ENCODE results near the gene SARDH.

The SARDH gene

DNA sequence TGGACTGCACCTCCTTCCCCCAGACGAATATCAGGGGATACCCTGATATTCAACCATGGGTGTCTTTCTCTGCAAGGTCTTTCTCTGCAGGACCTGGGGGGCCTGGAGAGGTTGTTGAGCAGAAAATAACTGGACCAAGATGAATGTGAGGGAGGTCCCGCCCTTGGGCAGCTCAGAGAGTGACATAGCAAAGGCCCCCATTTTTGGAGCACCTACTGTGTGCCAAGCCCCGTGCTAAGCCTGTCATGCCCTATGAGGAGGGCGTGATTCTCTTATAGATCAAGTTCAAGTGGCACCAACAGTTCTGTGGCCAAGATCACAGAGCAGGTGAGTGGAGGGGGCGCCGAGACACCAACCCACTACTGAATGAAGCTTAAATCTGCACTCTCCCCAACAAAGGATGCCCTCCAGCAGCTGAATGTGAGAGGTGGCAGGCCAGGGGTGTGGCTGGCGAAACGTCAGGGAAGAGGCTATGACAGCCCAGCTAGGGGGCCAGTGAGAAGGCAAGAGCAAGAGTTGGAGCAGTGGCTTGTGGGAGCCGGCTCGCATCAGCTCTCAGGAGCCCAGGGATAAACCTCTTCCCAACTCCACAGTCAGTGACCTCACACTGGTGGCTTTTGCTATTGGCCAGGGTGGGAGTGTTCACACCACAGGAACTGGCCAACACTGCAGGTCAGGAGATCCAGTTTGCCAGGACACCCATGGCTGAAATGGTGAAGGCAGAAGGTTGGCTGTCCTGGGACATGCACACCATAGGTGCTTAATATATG lies 5.3 kb downstream of the SARDH start:
- no peak for DNase-seq

- peak; percentile 20 for DNase-seq
Observed at GRCh38 chr9:133731876-133732638, 6.1 kb downstream of the SARDH start.

DNA sequence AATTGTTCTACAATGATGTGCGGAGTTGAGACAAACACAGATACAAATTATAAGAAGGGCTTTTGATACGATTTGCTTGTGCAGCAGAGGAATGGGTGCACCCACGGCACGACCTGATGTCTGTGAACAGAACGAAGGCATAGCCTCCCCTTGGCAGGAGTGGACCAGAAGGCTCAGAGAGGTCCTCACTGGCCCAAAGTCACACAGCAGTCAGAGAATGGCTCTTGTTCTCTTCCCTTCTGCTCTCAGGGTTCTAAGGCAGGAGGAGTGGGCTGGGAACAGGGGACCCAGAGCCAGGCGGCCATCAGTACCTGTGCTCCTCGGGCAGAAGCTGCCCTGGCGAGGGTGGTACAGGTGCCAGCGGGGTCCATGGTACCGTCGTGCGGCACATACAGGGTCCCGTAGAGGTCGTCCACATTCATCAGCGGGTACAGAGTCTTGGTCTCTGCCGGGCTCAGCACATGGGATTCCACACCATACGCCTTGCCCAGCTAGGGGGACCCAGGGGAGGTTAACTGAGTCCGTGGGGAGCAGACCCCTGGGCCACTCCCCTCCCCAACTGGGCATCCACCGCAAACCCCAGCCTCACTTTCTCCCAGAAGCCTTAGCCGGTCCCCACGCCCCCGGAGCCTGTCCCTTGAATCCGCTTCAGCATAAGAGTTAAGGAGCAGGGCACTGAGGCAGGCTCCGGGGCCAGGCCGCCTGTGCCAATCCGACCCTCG lies 7.0 kb downstream of the SARDH start:
- no peak for DNase-seq

DNA sequence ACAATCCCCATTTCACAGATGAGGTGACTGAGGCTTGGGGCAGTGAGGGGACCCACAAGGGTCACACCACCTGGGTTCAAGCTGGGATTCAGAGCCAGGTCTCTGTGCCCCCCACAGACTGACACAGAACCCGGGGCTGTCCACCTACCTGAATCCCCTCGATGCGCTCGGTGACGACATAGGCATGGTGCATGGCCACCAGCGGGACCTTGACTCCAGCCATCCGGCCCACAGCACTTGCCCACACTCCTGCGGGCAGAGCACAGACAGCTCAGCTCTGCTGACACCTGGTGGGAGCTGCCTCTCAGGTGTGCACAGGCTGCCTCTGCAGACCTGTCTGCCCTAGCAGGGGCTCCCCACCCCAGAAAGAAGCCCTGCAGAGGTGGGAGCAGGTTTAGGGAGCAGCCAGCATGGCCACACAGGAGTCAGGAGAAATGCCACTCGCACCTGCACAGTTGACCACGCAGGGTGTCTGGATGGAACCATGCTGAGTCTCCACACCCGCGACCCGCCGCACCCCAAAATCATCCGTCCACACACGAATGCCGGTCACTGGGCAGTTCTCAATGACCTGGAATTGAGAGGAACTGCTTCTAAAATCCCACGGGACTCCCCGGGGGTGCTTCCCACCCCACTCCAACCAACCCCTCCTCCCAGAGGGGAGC lies 8.4 kb downstream of the SARDH start:
- DNase-seq: no peak

GRCh38 chr9:133728856-133729616 lies 9.1 kb downstream of the SARDH start:
- DNase-seq: no peak

DNA sequence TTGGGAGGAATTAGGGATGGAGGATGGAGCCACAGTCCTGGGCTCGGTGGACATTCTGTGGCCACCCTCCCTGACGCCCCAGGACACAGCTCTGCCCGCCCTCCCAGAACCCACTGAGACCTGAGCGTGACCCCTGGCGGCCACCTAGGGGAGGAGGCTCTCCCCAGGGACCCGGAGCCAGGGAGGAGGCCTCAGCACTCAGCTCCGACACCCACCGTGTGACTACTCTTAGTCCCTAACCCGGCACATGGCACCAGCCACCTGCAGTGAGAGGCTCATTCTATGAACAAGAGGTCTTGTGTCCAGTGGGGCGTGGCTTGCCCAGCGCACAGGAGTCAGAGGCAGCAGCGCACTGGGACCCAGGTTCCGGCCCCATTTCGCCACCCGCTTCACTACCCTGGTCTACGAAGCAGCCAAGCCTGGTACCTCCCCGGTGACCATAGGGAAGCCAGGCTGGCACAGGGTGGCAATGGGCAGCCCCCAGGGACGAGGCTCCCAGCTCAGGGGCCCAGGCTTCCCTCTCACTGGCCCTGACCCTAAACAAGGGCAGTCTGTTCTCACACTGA lies 10.2 kb downstream of the SARDH start:
- no peak for DNase-seq

DNA sequence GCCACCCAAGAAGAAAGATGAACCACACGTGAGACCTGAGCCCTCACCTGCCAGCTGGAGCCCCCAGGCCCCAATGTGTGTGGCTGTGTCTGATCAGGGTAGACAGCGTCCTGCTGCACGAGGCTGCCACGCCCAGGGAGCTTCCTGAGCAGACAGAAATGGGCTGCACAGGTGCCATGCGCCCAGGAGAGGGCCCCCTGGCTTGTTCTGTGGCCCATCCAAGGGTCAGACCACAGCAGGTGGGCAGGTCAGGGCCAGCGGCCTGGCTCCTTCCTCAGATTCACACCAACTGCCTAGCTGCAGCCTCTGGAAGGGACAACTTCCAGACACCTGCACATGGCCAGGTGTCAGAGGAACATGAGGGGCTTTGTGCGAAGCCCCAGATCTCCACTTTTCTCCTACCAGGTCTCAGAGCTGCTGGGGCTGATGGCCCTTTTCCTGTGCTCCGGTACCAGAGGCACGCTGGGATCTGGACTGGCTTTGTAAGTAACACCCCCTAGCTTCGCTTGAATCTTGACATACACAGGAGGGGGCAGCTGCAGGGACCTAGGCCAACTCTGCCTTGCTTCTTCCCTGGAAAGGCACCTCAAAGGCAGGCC lies 10.8 kb downstream of the SARDH start:
- DNase-seq: no peak

DNA sequence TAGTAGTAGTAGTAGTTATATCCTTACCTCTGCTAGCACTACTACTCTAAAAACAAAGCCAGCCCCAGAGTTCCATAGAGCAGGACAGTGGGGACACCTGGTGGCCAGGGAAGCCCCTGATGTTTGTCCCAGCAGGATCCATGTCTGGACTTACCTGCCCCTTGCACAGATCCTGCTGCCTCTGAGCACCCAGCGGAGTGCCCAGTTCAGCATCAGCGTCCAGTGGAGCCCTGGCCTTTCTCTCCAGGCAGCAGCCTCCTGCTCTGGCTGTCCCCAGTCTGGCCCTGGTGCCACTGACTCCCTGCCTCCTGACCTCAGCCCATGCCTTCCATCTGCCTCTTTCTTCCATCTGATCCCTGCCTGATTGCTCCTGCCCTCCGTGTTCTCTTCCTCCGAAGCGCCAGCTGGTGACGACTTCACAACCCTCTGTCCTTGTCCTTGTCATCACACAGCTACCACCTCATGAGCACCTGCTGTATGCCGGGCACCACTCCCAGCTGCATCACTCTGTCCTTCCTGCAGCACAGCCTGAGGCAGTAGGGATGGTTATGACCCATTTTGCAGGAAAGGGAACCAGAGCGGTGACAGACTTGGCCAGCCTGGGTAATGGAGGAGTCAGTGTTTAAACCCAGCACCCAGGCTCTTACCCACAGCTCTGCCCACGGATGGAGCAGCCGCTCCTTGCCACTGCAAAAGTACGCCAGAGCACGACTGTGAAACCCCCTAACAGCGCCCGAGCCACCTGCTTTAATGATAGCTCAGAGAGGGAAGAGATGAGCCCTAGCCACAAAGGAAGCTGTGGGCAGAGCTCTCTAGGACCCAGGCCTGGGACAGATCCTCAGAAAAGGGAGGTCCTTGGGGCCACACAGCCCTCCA lies 11.5 kb downstream of the SARDH start:
- peak; percentile 57 for DNase-seq

DNA sequence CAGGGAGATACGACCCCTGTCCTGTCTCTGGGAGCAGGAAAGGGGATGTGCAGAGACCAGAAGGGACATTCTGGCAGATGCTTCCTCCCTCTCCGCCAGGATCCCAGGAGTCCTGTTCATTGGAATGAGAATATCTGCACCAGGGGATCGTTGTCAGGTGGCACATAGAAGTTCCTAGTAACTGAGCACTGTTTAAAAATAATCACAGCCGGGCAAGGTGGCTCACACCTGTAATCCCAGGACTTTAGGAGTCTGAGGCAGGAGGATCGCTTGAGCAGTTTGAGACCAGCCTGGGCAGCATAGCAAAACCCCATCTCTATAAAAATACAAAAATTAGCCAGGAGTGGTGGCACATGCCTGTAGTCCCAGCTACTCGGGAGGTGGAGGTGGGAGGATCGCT lies 12.3 kb downstream of the SARDH start:
- DNase-seq: no peak

GRCh38 chr9:133718563-133719315 lies 19.4 kb downstream of the SARDH start:
- no peak for DNase-seq

- no peak for DNase-seq
Observed at GRCh38 chr9:133717113-133718031, 20.8 kb downstream of the SARDH start.

GRCh38 chr9:133716564-133717112 lies 21.5 kb downstream of the SARDH start:
- no peak for DNase-seq

DNA sequence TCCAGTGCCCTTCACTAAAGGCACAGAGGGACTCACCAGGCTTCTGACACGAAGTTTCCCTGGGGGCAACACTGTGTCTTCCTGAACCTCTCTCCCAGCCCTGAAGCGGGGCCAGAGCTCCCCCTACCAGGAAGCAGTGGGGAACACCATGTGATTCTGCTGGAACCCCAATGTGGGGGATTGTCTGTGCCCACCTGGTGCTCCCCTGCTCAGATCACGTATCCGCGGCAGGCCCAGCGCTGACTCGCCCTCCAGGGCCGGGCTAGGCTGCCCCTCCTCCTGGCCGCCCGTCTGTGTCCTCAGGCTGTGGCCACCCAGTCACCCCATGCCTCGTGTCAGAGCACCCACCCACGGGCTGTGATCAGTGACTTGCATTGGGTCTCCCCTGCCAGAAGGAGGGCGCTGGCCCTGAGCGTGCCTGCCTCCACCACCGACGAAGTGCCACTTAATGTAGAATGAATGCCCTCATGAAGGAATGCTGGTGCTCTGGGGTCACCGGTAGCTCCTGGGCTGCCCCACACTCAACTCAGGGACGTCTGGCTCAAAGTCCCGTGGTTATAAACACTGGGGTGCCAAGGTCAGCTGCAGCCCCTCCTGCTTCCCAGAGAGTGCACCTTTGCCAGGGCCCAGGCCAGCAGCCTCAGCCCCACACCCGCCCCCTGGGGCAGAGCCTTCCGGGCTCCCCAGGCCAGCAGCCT lies 22.1 kb downstream of the SARDH start:
- DNase-seq: peak; percentile 45

- no peak for DNase-seq
Observed at GRCh38 chr9:133715295-133715865, 22.8 kb downstream of the SARDH start.

GRCh38 chr9:133714606-133715294 lies 23.4 kb downstream of the SARDH start:
- DNase-seq: no peak

- no peak for DNase-seq
Observed at GRCh38 chr9:133713960-133714495, 24.1 kb downstream of the SARDH start.
